ENCODE measurements around the gene CCDC171. TPM values are rescaled to one million over a fixed set of nuclear protein-coding genes. Genes with fewer than 3 reads are reported as not detected.
"Not testable (repeated sequence)": the region's sequence is repeated elsewhere in the genome, so short reads cannot be mapped to it uniquely, and the experiment has no call there.

The CCDC171 gene
- total RNA-seq, 2 donors from 2014 or later, result 2.5 to 5.5 TPM

GRCh38 chr9:15529566-15530324 is 23.1 kb upstream of the CCDC171 start:
- H3K9me3 Mint-ChIP-seq, result no peaks in the 10 kb centered on the region
- no peaks in the 10 kb centered on the region for H3K36me3 Mint-ChIP-seq (ENCODE audit: low read depth)
- H3K27me3 Mint-ChIP-seq, result peaks cover under 1% of the 10 kb centered on the region
- peaks cover 4% of the 10 kb centered on the region for H3K4me1 Mint-ChIP-seq
- peak overlapping the region; percentile 22 for H3K27ac Mint-ChIP-seq
- peak; percentile 62 for ATAC-seq (replicated peaks)
- H3K4me3 Mint-ChIP-seq, result no peak overlapping the region

DNA sequence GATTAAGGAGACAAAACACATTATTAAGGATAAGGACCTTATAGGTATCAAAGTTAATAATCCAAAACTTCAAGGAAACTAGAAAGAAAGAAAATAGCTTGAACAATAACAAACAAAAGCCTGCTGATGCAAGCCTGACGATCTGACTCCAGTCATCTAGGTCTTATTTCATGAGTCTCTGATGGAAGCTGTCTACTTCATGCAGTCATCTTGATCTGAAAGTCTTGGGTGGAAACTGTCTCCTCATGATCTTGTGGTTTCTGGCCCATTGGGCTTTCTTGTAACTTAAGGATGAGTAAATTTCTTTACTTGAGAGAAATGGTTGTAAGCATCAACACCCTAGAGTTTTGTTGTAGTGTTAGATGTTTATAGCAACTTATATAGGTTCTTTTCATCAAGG is 21.5 kb upstream of the CCDC171 start:
- H3K27me3 Mint-ChIP-seq, result no peaks in the 10 kb centered on the region
- no peaks in the 10 kb centered on the region for H3K36me3 Mint-ChIP-seq (ENCODE audit: low read depth)
- H3K9me3 Mint-ChIP-seq, result no peaks in the 10 kb centered on the region
- H3K27ac Mint-ChIP-seq, result peak overlapping the region; percentile 47
- peak; percentile 84 for ATAC-seq (replicated peaks)
- H3K4me1 Mint-ChIP-seq, result peaks cover 4% of the 10 kb centered on the region
- no peak overlapping the region for H3K4me3 Mint-ChIP-seq

DNA sequence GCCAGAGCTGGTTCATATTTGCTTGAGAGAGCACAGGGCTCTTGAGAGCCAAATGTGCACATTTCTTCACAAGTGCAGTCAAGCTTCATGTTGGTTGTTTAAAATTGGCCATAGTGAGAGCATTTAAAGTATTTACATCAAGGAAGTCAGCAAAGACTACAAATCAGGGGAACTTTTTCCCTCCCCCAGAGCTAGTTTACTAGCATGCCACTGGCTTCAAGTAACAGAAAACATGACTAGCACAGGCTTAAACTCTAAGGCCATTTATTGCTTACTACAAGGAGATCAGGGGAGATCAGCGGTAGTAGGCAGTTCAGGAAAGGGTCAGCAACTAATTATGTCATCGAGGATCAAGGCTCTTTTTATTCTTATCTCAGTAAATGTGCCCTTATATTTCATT is 11.0 kb upstream of the CCDC171 start:
- Mint-ChIP-seq H3K36me3 (ENCODE audit: low read depth) (no peaks in the 10 kb centered on the region), H3K9me3 (no peaks in the 10 kb centered on the region), H3K27me3 (no peaks in the 10 kb centered on the region), H3K4me1 (no peaks in the 10 kb centered on the region), H3K4me3 (no peak overlapping the region), H3K27ac (no peak overlapping the region)
- ATAC-seq (replicated peaks), result no peak

- Mint-ChIP-seq H3K27ac (no peak overlapping the region), H3K9me3 (no peaks in the 10 kb centered on the region), H3K36me3 (ENCODE audit: low read depth) (no peaks in the 10 kb centered on the region), H3K4me1 (no peaks in the 10 kb centered on the region), H3K4me3 (no peak overlapping the region), H3K27me3 (no peaks in the 10 kb centered on the region)
- no peak for ATAC-seq (replicated peaks)
These were observed 10.2 kb upstream of the CCDC171 start for GRCh38 chr9:15542624-15543023.

DNA sequence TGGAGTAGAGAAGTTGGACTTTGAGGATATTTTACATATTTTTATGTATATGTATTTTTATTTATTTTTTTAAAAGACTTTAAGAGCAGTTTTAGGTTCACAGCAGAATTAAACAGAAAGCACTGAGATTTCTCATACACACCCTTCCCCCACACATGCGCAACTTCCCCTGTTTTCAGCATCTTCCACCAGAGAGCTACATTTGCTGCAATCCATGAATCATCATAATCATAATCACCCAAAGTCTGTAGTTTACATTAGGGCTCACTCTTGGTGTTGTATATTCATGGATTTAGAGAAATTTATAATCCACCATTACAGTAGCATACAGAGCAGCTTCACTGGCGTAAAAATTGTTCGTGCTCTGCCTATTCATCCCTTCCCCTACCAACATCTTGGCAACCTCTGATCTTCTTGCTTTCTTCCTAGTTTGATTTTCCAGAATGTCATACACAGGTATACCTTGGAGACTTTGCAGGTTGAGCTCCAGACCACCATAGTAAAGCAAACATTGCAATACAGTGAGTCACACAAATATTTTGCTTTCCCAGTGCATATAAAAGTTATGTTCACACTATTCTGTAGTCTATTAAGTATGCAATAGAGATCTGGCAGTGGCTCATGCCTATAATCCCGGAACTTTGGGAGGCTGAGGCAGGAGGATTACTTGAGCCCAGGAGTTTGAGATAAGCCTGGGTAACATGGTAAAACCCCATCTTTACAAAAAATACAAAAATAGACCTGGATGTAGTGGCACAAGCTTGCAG is 9.6 kb upstream of the CCDC171 start:
- Mint-ChIP-seq H3K9me3 (no peaks in the 10 kb centered on the region), H3K27me3 (no peaks in the 10 kb centered on the region), H3K4me1 (no peaks in the 10 kb centered on the region), H3K36me3 (ENCODE audit: low read depth) (no peaks in the 10 kb centered on the region), H3K27ac (no peak overlapping the region), H3K4me3 (no peak overlapping the region)
- ATAC-seq (replicated peaks), result no peak

GRCh38 chr9:15549611-15550010 is 3.2 kb upstream of the CCDC171 start:
- Mint-ChIP-seq H3K27me3 (no peaks in the 10 kb centered on the region), H3K4me1 (no peaks in the 10 kb centered on the region), H3K4me3 (no peak overlapping the region), H3K27ac (no peak overlapping the region), H3K9me3 (no peaks in the 10 kb centered on the region), H3K36me3 (ENCODE audit: low read depth) (no peaks in the 10 kb centered on the region)
- no peak for ATAC-seq (replicated peaks)

- H3K27ac Mint-ChIP-seq, result peak overlapping the region; percentile 83
- no peaks in the 10 kb centered on the region for H3K9me3 Mint-ChIP-seq
- H3K4me1 Mint-ChIP-seq, result no peaks in the 10 kb centered on the region
- peak; percentile 16 for ATAC-seq (replicated peaks)
- peak overlapping the region; percentile 90 for H3K4me3 Mint-ChIP-seq
- H3K27me3 Mint-ChIP-seq, result no peaks in the 10 kb centered on the region
- no peaks in the 10 kb centered on the region for H3K36me3 Mint-ChIP-seq (ENCODE audit: low read depth)
These were observed 670 bp downstream of the CCDC171 start for GRCh38 chr9:15553528-15553898.

DNA sequence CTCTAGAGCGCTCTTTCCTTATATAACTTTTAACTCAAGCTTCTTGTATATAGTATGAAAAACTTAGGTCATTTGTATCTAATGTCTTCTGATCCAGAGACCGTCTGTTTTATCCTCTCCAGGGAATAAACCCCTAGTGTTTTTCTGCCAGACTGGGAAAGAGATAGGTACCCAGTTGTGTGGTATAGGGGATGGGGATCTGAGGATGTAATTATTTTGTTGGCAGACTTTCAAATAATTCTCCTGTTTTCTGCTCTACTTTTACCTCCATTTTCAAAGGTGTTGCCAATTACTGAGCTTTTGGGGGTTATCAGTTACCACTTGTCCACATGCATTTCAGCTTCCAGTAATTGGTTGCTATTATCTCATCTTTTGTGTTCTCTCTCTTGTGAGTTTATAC is 17.9 kb downstream of the CCDC171 start:
- no peak overlapping the region for H3K4me3 Mint-ChIP-seq
- no peak overlapping the region for H3K27ac Mint-ChIP-seq
- no peaks in the 10 kb centered on the region for H3K36me3 Mint-ChIP-seq (ENCODE audit: low read depth)
- no peaks in the 10 kb centered on the region for H3K27me3 Mint-ChIP-seq
- no peak for ATAC-seq (replicated peaks)
- no peaks in the 10 kb centered on the region for H3K9me3 Mint-ChIP-seq
- no peaks in the 10 kb centered on the region for H3K4me1 Mint-ChIP-seq

DNA sequence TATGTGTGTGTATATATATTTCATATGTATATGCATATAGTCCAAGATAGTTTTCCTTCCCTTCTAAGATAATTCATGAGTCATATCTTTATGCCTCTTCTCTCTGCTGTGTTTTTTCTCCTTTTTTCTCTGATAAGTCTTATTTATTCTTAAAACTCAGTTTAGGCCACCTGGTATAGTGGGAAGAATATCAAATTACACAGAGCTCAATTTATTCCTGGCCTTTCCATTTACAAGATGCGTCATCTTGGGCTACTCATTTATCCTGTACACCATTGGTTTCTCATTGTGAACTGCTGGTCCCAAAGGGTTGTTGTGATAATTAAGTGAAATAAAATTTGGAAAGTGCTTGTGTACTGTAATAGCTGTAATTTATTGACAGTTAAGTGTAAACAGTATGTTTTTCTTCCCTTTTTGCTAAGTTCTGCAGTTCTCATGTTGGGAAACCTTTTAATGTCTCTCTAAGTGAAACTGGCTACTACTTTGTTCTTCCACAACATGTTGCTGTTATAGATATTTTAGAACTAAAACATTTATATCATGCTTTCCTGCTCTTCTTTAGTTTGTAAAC is 19.4 kb downstream of the CCDC171 start:
- Mint-ChIP-seq H3K27ac (no peak overlapping the region), H3K4me3 (no peak overlapping the region), H3K4me1 (no peaks in the 10 kb centered on the region), H3K27me3 (no peaks in the 10 kb centered on the region), H3K36me3 (ENCODE audit: low read depth) (no peaks in the 10 kb centered on the region), H3K9me3 (no peaks in the 10 kb centered on the region)
- no peak for ATAC-seq (replicated peaks)

DNA sequence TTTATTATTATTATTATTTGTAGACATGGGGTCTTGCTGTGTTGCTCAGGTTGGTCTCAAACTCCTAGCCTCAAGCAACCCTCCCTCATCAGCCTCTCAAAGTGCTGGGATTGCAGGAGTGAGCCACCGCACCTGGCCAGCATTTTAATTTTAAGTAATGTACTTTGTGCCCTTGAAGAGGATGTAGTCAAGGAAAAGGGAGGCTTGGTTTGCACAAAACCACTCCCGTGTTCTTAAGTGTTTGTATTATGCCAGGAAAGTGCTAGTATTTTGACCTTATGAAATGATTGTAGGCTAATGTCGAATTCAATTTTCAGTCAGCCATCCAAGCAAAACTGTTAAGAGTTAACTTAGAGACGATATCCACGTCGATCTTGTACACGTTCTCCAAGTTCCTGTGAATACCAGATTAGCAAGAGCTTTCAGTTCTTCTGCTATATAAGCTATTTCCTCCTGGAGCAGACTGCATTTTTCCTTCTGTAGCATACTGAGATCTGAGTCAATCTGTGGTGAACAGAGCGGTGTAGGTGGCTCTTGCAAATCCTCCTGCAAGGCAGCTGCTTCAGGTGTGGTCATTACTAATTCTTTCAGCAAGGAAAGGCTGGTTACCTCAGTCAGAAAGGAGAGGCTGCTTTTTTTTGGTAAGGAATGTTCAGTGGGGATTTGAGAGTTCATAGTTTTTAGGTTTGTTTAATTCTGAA is 23.7 kb downstream of the CCDC171 start:
- no peaks in the 10 kb centered on the region for H3K27me3 Mint-ChIP-seq
- no peaks in the 10 kb centered on the region for H3K9me3 Mint-ChIP-seq
- no peak overlapping the region for H3K27ac Mint-ChIP-seq
- no peaks in the 10 kb centered on the region for H3K4me1 Mint-ChIP-seq
- no peak for ATAC-seq (replicated peaks)
- no peak overlapping the region for H3K4me3 Mint-ChIP-seq
- no peaks in the 10 kb centered on the region for H3K36me3 Mint-ChIP-seq (ENCODE audit: low read depth)

- Mint-ChIP-seq H3K36me3 (ENCODE audit: low read depth) (no peaks in the 10 kb centered on the region), H3K27me3 (no peaks in the 10 kb centered on the region), H3K4me3 (no peak overlapping the region), H3K9me3 (no peaks in the 10 kb centered on the region), H3K4me1 (no peaks in the 10 kb centered on the region), H3K27ac (no peak overlapping the region)
- no peak for ATAC-seq (replicated peaks)
These were observed 25.9 kb downstream of the CCDC171 start for GRCh38 chr9:15578714-15579113.

- Mint-ChIP-seq H3K27me3 (no peaks in the 10 kb centered on the region), H3K4me3 (peak overlapping the region; percentile 28), H3K4me1 (peaks cover 10% of the 10 kb centered on the region), H3K27ac (peak overlapping the region; percentile 62), H3K36me3 (ENCODE audit: low read depth) (no peaks in the 10 kb centered on the region), H3K9me3 (no peaks in the 10 kb centered on the region)
- ATAC-seq (replicated peaks), result peak; percentile 74
These were observed 31.5 kb downstream of the CCDC171 start for GRCh38 chr9:15584379-15584778.

GRCh38 chr9:15592317-15592716 is 39.5 kb downstream of the CCDC171 start:
- Mint-ChIP-seq H3K36me3 (ENCODE audit: low read depth) (no peaks in the 10 kb centered on the region), H3K4me1 (no peaks in the 10 kb centered on the region), H3K27ac (no peak overlapping the region), H3K4me3 (no peak overlapping the region), H3K27me3 (no peaks in the 10 kb centered on the region), H3K9me3 (no peaks in the 10 kb centered on the region)
- ATAC-seq (replicated peaks), result no peak

DNA sequence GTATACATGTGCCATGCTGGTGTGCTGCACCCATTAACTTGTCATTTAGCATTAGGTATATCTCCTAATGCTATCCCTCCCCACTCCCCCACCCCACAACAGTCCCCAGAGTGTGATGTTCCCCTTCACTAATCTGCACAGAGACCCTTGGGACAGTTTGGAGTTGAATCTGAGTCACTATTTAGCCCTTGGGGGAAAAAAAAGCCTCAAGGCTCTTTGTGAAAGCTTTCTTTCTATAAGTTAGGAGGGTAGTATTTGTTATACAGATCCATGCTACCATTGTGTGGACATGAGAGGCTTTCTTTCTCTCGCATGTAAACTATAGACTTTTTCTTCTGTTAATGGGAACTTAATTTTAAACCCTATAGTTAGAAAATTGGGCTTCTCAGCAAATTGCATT is 40.1 kb downstream of the CCDC171 start:
- not testable (repeated sequence) for H3K4me1 Mint-ChIP-seq; H3K9me3 Mint-ChIP-seq; H3K27ac Mint-ChIP-seq; ATAC-seq (replicated peaks); H3K27me3 Mint-ChIP-seq; H3K4me3 Mint-ChIP-seq; H3K36me3 Mint-ChIP-seq (ENCODE audit: low read depth)
